Measurements from ENCODE around the gene STT3B.
A peak's percentile ranks its signal among the peaks of the same experiment; 100 is the strongest.

The STT3B gene

GRCh38 chr3:31561891-31562290 lies 29.2 kb downstream of the STT3B start:
- peaks cover 60% of the 10 kb centered on the region for H3K9me3 ChIP-seq
- no peak overlapping the region for H3K4me3 ChIP-seq
- peaks cover 27% of the 10 kb centered on the region for H3K36me3 ChIP-seq
- no peak overlapping the region for H3K9ac ChIP-seq
- TF ChIP-seq Cebpa-rat (IDR thresholded peaks at IDR 0.05), result no peak
- H3K27me3 ChIP-seq, result no peaks in the 10 kb centered on the region
- peaks cover 100% of the 10 kb centered on the region for H4K20me1 ChIP-seq
- no peak overlapping the region for H3K27ac ChIP-seq
- peak overlapping the region; percentile 44; the same call in 1 of the 2 replicates for H3K4me2 ChIP-seq
- peaks cover 15% of the 10 kb centered on the region for H3K4me1 ChIP-seq

GRCh38 chr3:31562525-31562924 lies 29.8 kb downstream of the STT3B start:
- Histone ChIP-seq H3K4me2 (peak overlapping the region; percentile 44; the same call in 1 of the 2 replicates), H4K20me1 (peaks cover 100% of the 10 kb centered on the region), H3K27me3 (no peaks in the 10 kb centered on the region), H3K27ac (no peak overlapping the region), H3K4me1 (peaks cover 15% of the 10 kb centered on the region), H3K9me3 (peaks cover 56% of the 10 kb centered on the region), H3K4me3 (no peak overlapping the region), H3K9ac (no peak overlapping the region), H3K36me3 (peaks cover 25% of the 10 kb centered on the region)
- no peak for TF ChIP-seq Cebpa-rat (IDR thresholded peaks at IDR 0.05)

- no peak overlapping the region for H3K4me2 ChIP-seq
- H4K20me1 ChIP-seq, result peaks cover 100% of the 10 kb centered on the region
- H3K4me3 ChIP-seq, result no peak overlapping the region
- H3K27me3 ChIP-seq, result no peaks in the 10 kb centered on the region
- peaks cover 15% of the 10 kb centered on the region for H3K4me1 ChIP-seq
- H3K27ac ChIP-seq, result no peak overlapping the region
- H3K36me3 ChIP-seq, result peaks cover 26% of the 10 kb centered on the region
- H3K9me3 ChIP-seq, result peaks cover 29% of the 10 kb centered on the region
- TF ChIP-seq Cebpa-rat (IDR thresholded peaks at IDR 0.05), result no peak
- no peak overlapping the region for H3K9ac ChIP-seq
Measured at GRCh38 chr3:31565288-31565687, 32.6 kb downstream of the STT3B start.

GRCh38 chr3:31567036-31567435 lies 34.3 kb downstream of the STT3B start:
- peaks cover 9% of the 10 kb centered on the region for H3K4me1 ChIP-seq
- no peaks in the 10 kb centered on the region for H3K27me3 ChIP-seq
- H3K36me3 ChIP-seq, result peaks cover 31% of the 10 kb centered on the region
- peaks cover 16% of the 10 kb centered on the region for H3K9me3 ChIP-seq
- H4K20me1 ChIP-seq, result peaks cover 97% of the 10 kb centered on the region
- no peak overlapping the region for H3K9ac ChIP-seq
- H3K4me3 ChIP-seq, result no peak overlapping the region
- TF ChIP-seq Cebpa-rat (IDR thresholded peaks at IDR 0.05), result no peak
- no peak overlapping the region for H3K27ac ChIP-seq
- H3K4me2 ChIP-seq, result no peak overlapping the region

GRCh38 chr3:31568649-31569048 lies 35.9 kb downstream of the STT3B start:
- peaks cover 22% of the 10 kb centered on the region; the same call in 1 of the 2 replicates for H3K36me3 ChIP-seq
- H3K27me3 ChIP-seq, result no peaks in the 10 kb centered on the region
- no peak overlapping the region for H3K27ac ChIP-seq
- no peak overlapping the region for H3K4me3 ChIP-seq
- peaks cover 97% of the 10 kb centered on the region for H4K20me1 ChIP-seq
- no peak overlapping the region for H3K4me2 ChIP-seq
- H3K9ac ChIP-seq, result no peak overlapping the region
- H3K4me1 ChIP-seq, result peaks cover 14% of the 10 kb centered on the region
- no peak for TF ChIP-seq Cebpa-rat (IDR thresholded peaks at IDR 0.05)
- H3K9me3 ChIP-seq, result peaks cover 4% of the 10 kb centered on the region; the same call in 1 of the 2 replicates

- Histone ChIP-seq H4K20me1 (peaks cover 97% of the 10 kb centered on the region), H3K9ac (no peak overlapping the region), H3K9me3 (0 out of 2 replicates have a peak, but pooled peaks cover 3% of the 10 kb centered on the region), H3K4me2 (no peak overlapping the region), H3K4me1 (peaks cover 37% of the 10 kb centered on the region), H3K27ac (no peak overlapping the region), H3K27me3 (no peaks in the 10 kb centered on the region), H3K36me3 (peaks cover 27% of the 10 kb centered on the region; the same call in 1 of the 2 replicates), H3K4me3 (no peak overlapping the region)
- no peak for TF ChIP-seq Cebpa-rat (IDR thresholded peaks at IDR 0.05)
Measured at GRCh38 chr3:31571325-31571724, 38.6 kb downstream of the STT3B start.

- no peaks in the 10 kb centered on the region for H3K27me3 ChIP-seq
- no peaks in the 10 kb centered on the region for H3K9me3 ChIP-seq
- H3K36me3 ChIP-seq, result peaks cover 38% of the 10 kb centered on the region; the same call in 1 of the 2 replicates
- peaks cover 97% of the 10 kb centered on the region for H4K20me1 ChIP-seq
- peak overlapping the region; percentile 15; the same call in 1 of the 2 replicates for H3K4me2 ChIP-seq
- peaks cover 39% of the 10 kb centered on the region for H3K4me1 ChIP-seq
- H3K9ac ChIP-seq, result no peak overlapping the region
- H3K4me3 ChIP-seq, result no peak overlapping the region
- no peak overlapping the region for H3K27ac ChIP-seq
- no peak for TF ChIP-seq Cebpa-rat (IDR thresholded peaks at IDR 0.05)
Measured at GRCh38 chr3:31572236-31573004, 39.7 kb downstream of the STT3B start.

GRCh38 chr3:31573036-31573779 lies 40.5 kb downstream of the STT3B start:
- H4K20me1 ChIP-seq, result peaks cover 97% of the 10 kb centered on the region
- no peaks in the 10 kb centered on the region for H3K27me3 ChIP-seq
- peaks cover 47% of the 10 kb centered on the region for H3K4me1 ChIP-seq
- 0 out of 2 replicates have a peak, but pooled peaks cover 4% of the 10 kb centered on the region for H3K9me3 ChIP-seq
- H3K27ac ChIP-seq, result no peak overlapping the region
- H3K4me3 ChIP-seq, result no peak overlapping the region
- peaks cover 46% of the 10 kb centered on the region for H3K36me3 ChIP-seq
- TF ChIP-seq Cebpa-rat (IDR thresholded peaks at IDR 0.05), result no peak
- no peak overlapping the region for H3K9ac ChIP-seq
- peak overlapping the region; percentile 15 for H3K4me2 ChIP-seq

- no peak for TF ChIP-seq Cebpa-rat (IDR thresholded peaks at IDR 0.05)
- Histone ChIP-seq H3K36me3 (peaks cover 63% of the 10 kb centered on the region), H3K27ac (no peak overlapping the region), H3K4me1 (peaks cover 51% of the 10 kb centered on the region), H3K9ac (no peak overlapping the region), H3K4me3 (no peak overlapping the region), H3K4me2 (peak overlapping the region; percentile 22; the same call in 1 of the 2 replicates), H4K20me1 (peaks cover 97% of the 10 kb centered on the region), H3K9me3 (0 out of 2 replicates have a peak, but pooled peaks cover 4% of the 10 kb centered on the region), H3K27me3 (no peaks in the 10 kb centered on the region)
Measured at GRCh38 chr3:31575448-31575847, 42.7 kb downstream of the STT3B start.

GRCh38 chr3:31576521-31576920 lies 43.8 kb downstream of the STT3B start:
- Histone ChIP-seq H3K9ac (no peak overlapping the region), H4K20me1 (peaks cover 96% of the 10 kb centered on the region), H3K4me3 (no peak overlapping the region), H3K27ac (no peak overlapping the region), H3K4me1 (peaks cover 51% of the 10 kb centered on the region), H3K27me3 (no peaks in the 10 kb centered on the region), H3K36me3 (peaks cover 61% of the 10 kb centered on the region), H3K9me3 (0 out of 2 replicates have a peak, but pooled peaks cover 6% of the 10 kb centered on the region), H3K4me2 (no peak overlapping the region)
- no peak for TF ChIP-seq Cebpa-rat (IDR thresholded peaks at IDR 0.05)
